ENCODE results near the gene AKAP10. TPM values are rescaled to one million over a fixed set of nuclear protein-coding genes. Genes with fewer than 3 reads are reported as not detected.
"Not testable (repeated sequence)": the region's sequence is repeated elsewhere in the genome, so short reads cannot be mapped to it uniquely, and the experiment has no call there.

AKAP10 gene
- total RNA-seq, 4 donors from 2014 or later = 23.4 to 39.8 (median 30.1) TPM

- H3K27ac ChIP-seq; H3K9me3 ChIP-seq; H3K4me3 ChIP-seq; DNase-seq (ENCODE audit: low spot score in 2 of 2); H3K27me3 ChIP-seq; H3K4me1 ChIP-seq; H3K36me3 ChIP-seq: not testable (repeated sequence)
- 79 to 84% methylated on average over 5 of the region's 5 CpGs for WGBS, 2 donors
- TF ChIP-seq EP300 (IDR thresholded peaks at IDR 0.05) = peak in 1 of 2 donors; percentile 58
These were observed 87.1 kb downstream of the AKAP10 start for GRCh38 chr17:19890554-19890953.

GRCh38 chr17:19890001-19890400 is 87.6 kb downstream of the AKAP10 start:
- not testable (repeated sequence) for H3K4me3 ChIP-seq; H3K36me3 ChIP-seq; DNase-seq (ENCODE audit: low spot score in 2 of 2); H3K9me3 ChIP-seq; H3K27me3 ChIP-seq; H3K4me1 ChIP-seq; H3K27ac ChIP-seq
- WGBS, 2 donors = 90 to 95% methylated on average over 5 of the region's 5 CpGs

- Histone ChIP-seq H3K27me3 (no peaks in the 10 kb centered on the region), H3K4me3 (no peak overlapping the region), H3K27ac (no peak overlapping the region), H3K36me3 (no peaks in the 10 kb centered on the region), H3K9me3 (no peaks in the 10 kb centered on the region), H3K4me1 (no peaks in the 10 kb centered on the region)
- no peak for TF ChIP-seq EP300 (IDR thresholded peaks at IDR 0.05)
- no peak for DNase-seq (ENCODE audit: low spot score in 2 of 2)
These were observed 91.5 kb downstream of the AKAP10 start for GRCh38 chr17:19886116-19886515.

- no peak for TF ChIP-seq CTCF (IDR thresholded peaks at IDR 0.05)
- TF ChIP-seq POLR2A (IDR thresholded peaks at IDR 0.05) = no peak
- no peak for TF ChIP-seq EP300 (IDR thresholded peaks at IDR 0.05)
- Histone ChIP-seq H3K4me3 (no peak overlapping the region), H3K27ac (no peak overlapping the region), H3K27me3 (no peaks in the 10 kb centered on the region), H3K4me1 (no peaks in the 10 kb centered on the region), H3K9me3 (no peaks in the 10 kb centered on the region), H3K36me3 (no peaks in the 10 kb centered on the region)
- WGBS, 2 donors = 90% methylated on average over 8 of the region's 8 CpGs
- DNase-seq (ENCODE audit: low spot score in 2 of 2) = no peak
These were observed 94.0 kb downstream of the AKAP10 start for GRCh38 chr17:19883537-19884215.

- H3K4me3 ChIP-seq = no peak overlapping the region
- no peak for TF ChIP-seq CTCF (IDR thresholded peaks at IDR 0.05)
- TF ChIP-seq EP300 (IDR thresholded peaks at IDR 0.05) = no peak
- TF ChIP-seq POLR2A (IDR thresholded peaks at IDR 0.05) = no peak
- H3K4me1 ChIP-seq = no peaks in the 10 kb centered on the region
- DNase-seq (ENCODE audit: low spot score in 2 of 2) = no peak
- no peaks in the 10 kb centered on the region for H3K36me3 ChIP-seq
- no peaks in the 10 kb centered on the region for H3K9me3 ChIP-seq
- no peaks in the 10 kb centered on the region for H3K27me3 ChIP-seq
- H3K27ac ChIP-seq = no peak overlapping the region
- WGBS, 2 donors = 66 to 67% methylated on average over 4 of the region's 4 CpGs
These were observed 97.2 kb downstream of the AKAP10 start for GRCh38 chr17:19880393-19880792.

GRCh38 chr17:19877364-19877945 is 100.2 kb downstream of the AKAP10 start:
- WGBS, 2 donors = 39 to 46% methylated on average over 6 of the region's 6 CpGs
- TF ChIP-seq EP300 (IDR thresholded peaks at IDR 0.05) (no peak), POLR2A (IDR thresholded peaks at IDR 0.05) (no peak), CTCF (IDR thresholded peaks at IDR 0.05) (no peak)
- no peak overlapping the region for H3K27ac ChIP-seq
- no peak overlapping the region for H3K4me3 ChIP-seq
- H3K27me3 ChIP-seq = no peaks in the 10 kb centered on the region
- H3K4me1 ChIP-seq = no peaks in the 10 kb centered on the region
- H3K9me3 ChIP-seq = no peaks in the 10 kb centered on the region
- DNase-seq (ENCODE audit: low spot score in 2 of 2) = no peak
- no peaks in the 10 kb centered on the region for H3K36me3 ChIP-seq
